Esophagus squamous epithelium (tissue), 5 donors: ENCODE measurements around the gene DENND1A. TPM values are rescaled to one million over a fixed set of nuclear protein-coding genes. Genes with fewer than 3 reads are reported as not detected.

ENCODE experiments used
- DNase-seq: peaks from one replicate; lab custom pipeline; 2025; lab: John Stamatoyannopoulos, UW
- H3K27ac ChIP-seq, 4 donors: fragments of 200-600 bp; sonication (generic); one replicate each; pipeline ENCODE4 v1.5.1; 2016 to 2019; ENCODE audit warnings: mild to moderate bottlenecking in 1 of 4
- H3K27me3 ChIP-seq, 4 donors: fragments of 200-600 bp; sonication (generic); 1 replicate in 3 of 4; 2 replicates in 1 of 4; pipeline versions ENCODE4 v1.5.1 to v1.6.0; 2017 to 2021; ENCODE audit warnings: antibody characterized with exemption in 1 of 4
- H3K36me3 ChIP-seq, 3 donors: fragments of 200-600 bp; sonication (generic); one replicate each; pipeline ENCODE4 v1.5.1; 2016 to 2019
- H3K4me1 ChIP-seq, 3 donors: fragments of 200-600 bp; sonication (generic); one replicate each; pipeline ENCODE4 v1.5.1; 2017 to 2019
- H3K4me3 ChIP-seq, 4 donors: fragments of 200-600 bp; sonication (generic); 1 replicate in 3 of 4; 2 replicates in 1 of 4; pipeline ENCODE4 v1.5.1; 2016 to 2019; ENCODE audit warnings: mild to moderate bottlenecking in 2 of 4, moderate library complexity in 1 of 4
- H3K9me3 ChIP-seq, 3 donors: fragments of 200-600 bp; sonication (generic); one replicate each; pipeline ENCODE4 v1.5.1; 2016 to 2019
- CTCF ChIP-seq, 6 experiments: fragments of 450-650 bp in 4 of 6; fragments of 200-600 bp in 2 of 6; sonication (generic) in 2 of 6; IDR thresholded peaks; one replicate each; pipeline ENCODE4 v1.5.1; 2016 to 2019; ENCODE audit warnings: antibody characterized with exemption in 6 of 6, mild to moderate bottlenecking in 4 of 6, moderate library complexity in 4 of 6
- POLR2A ChIP-seq, 4 donors: fragments of 450-650 bp; IDR thresholded peaks; one replicate each; pipeline ENCODE4 v1.6.1; 2017; ENCODE audit warnings: antibody characterized with exemption in 4 of 4, mild to moderate bottlenecking in 4 of 4, moderate library complexity in 3 of 4
- WGBS, 2 donors: methylation state at CpG; one replicate each; pipeline ENCODE4 v1.1.5; 2018; 5-methylcytosine and 5-hydroxymethylcytosine counted together
- intact Hi-C: fragments of 100-400 bp; cut with DNase I; formaldehyde crosslinking; loops from one replicate; pipeline ENCODE4 v1.15.0; 2022
- total RNA-seq, 4 donors: library from RNA; depleted of rRNA; stranded (reverse); fragments of >200 nt; gene quantifications; one replicate each; pipeline ENCODE4 v1.1.0, GENCODE V29; 2016
- donor health status: DM: yes; HTN: yes; CAD: no.

DENND1A gene
- total RNA-seq, 4 donors from 2014 or later = 5.3 to 16.0 (median 12.9) TPM

GRCh38 chr9:123450098-123450770 lies 479.7 kb downstream of the DENND1A start:
- Histone ChIP-seq H3K4me3 (no peak overlapping the region), H3K27me3 (no peaks in the 10 kb centered on the region), H3K27ac (no peak overlapping the region), H3K36me3 (peaks cover 0 to 36% (median 0%) of the 10 kb centered on the region in 3 donors), H3K9me3 (no peaks in the 10 kb centered on the region), H3K4me1 (no peaks in the 10 kb centered on the region)
- no peak for DNase-seq
- TF ChIP-seq CTCF (IDR thresholded peaks at IDR 0.05) (no peak), POLR2A (IDR thresholded peaks at IDR 0.05) (no peak)
- WGBS, 2 donors = 82 to 83% methylated on average over 6 to 10 of the region's 12 CpGs
- intact Hi-C loops = no loop called here

- DNase-seq = no peak
- intact Hi-C loops = no loop called here
- no peak overlapping the region for H3K4me3 ChIP-seq
- no peaks in the 10 kb centered on the region for H3K4me1 ChIP-seq
- no peak overlapping the region for H3K27ac ChIP-seq
- H3K27me3 ChIP-seq = no peaks in the 10 kb centered on the region
- no peaks in the 10 kb centered on the region for H3K9me3 ChIP-seq
- WGBS, 2 donors = 85 to 93% methylated on average over 9 of the region's 9 CpGs
- H3K36me3 ChIP-seq = peaks cover 0 to 30% (median 0%) of the 10 kb centered on the region in 3 donors
- TF ChIP-seq CTCF (IDR thresholded peaks at IDR 0.05) = no peak
- no peak for TF ChIP-seq POLR2A (IDR thresholded peaks at IDR 0.05)
These were observed 481.8 kb downstream of the DENND1A start for GRCh38 chr9:123447934-123448646.

GRCh38 chr9:123445981-123446610 lies 483.8 kb downstream of the DENND1A start:
- TF ChIP-seq CTCF (IDR thresholded peaks at IDR 0.05) = no peak
- no peak for TF ChIP-seq POLR2A (IDR thresholded peaks at IDR 0.05)
- 86 to 91% methylated on average over 9 to 10 of the region's 10 CpGs for WGBS, 2 donors
- intact Hi-C loops = no loop called here

GRCh38 chr9:123445116-123445515 lies 484.8 kb downstream of the DENND1A start:
- TF ChIP-seq CTCF (IDR thresholded peaks at IDR 0.05) (no peak), POLR2A (IDR thresholded peaks at IDR 0.05) (no peak)
- WGBS, 2 donors = 84 to 96% methylated on average over 3 to 7 of the region's 7 CpGs

More at GRCh38 chr9:123445981-123446610, 483.8 kb downstream of the DENND1A start:
- Histone ChIP-seq H3K27me3 (no peaks in the 10 kb centered on the region), H3K27ac (no peak overlapping the region), H3K4me1 (no peaks in the 10 kb centered on the region), H3K36me3 (peaks cover 0 to 16% (median 0%) of the 10 kb centered on the region in 3 donors), H3K9me3 (no peaks in the 10 kb centered on the region), H3K4me3 (no peak overlapping the region)
- DNase-seq = no peak

GRCh38 chr9:123441769-123442168 lies 488.2 kb downstream of the DENND1A start:
- Histone ChIP-seq H3K36me3 (peaks cover 0 to 48% (median 0%) of the 10 kb centered on the region in 3 donors), H3K4me1 (no peaks in the 10 kb centered on the region), H3K9me3 (no peaks in the 10 kb centered on the region), H3K27me3 (no peaks in the 10 kb centered on the region), H3K27ac (no peak overlapping the region), H3K4me3 (no peak overlapping the region)
- intact Hi-C loops = no loop called here
- no peak for DNase-seq
- TF ChIP-seq POLR2A (IDR thresholded peaks at IDR 0.05) (no peak), CTCF (IDR thresholded peaks at IDR 0.05) (no peak)

More at GRCh38 chr9:123445116-123445515, 484.8 kb downstream of the DENND1A start:
- DNase-seq = no peak
- no peaks in the 10 kb centered on the region for H3K27me3 ChIP-seq
- H3K4me3 ChIP-seq = no peak overlapping the region
- no peaks in the 10 kb centered on the region for H3K9me3 ChIP-seq
- intact Hi-C loops = no loop called here
- H3K27ac ChIP-seq = no peak overlapping the region
- peaks cover 0 to 20% (median 0%) of the 10 kb centered on the region in 3 donors for H3K36me3 ChIP-seq
- no peaks in the 10 kb centered on the region for H3K4me1 ChIP-seq
